CD4-positive, alpha-beta T cell treated with Interleukin-15 for 1 hour (primary cell): ENCODE results near the gene SLC29A3.
"Not testable (repeated sequence)": the region's sequence is repeated elsewhere in the genome, so short reads cannot be mapped to it uniquely, and the experiment has no call there.

Source experiments
- DNase-seq: peaks from one replicate; pipeline ENCODE4 v3.0.0-alpha.2; 2020

The SLC29A3 gene

DNA sequence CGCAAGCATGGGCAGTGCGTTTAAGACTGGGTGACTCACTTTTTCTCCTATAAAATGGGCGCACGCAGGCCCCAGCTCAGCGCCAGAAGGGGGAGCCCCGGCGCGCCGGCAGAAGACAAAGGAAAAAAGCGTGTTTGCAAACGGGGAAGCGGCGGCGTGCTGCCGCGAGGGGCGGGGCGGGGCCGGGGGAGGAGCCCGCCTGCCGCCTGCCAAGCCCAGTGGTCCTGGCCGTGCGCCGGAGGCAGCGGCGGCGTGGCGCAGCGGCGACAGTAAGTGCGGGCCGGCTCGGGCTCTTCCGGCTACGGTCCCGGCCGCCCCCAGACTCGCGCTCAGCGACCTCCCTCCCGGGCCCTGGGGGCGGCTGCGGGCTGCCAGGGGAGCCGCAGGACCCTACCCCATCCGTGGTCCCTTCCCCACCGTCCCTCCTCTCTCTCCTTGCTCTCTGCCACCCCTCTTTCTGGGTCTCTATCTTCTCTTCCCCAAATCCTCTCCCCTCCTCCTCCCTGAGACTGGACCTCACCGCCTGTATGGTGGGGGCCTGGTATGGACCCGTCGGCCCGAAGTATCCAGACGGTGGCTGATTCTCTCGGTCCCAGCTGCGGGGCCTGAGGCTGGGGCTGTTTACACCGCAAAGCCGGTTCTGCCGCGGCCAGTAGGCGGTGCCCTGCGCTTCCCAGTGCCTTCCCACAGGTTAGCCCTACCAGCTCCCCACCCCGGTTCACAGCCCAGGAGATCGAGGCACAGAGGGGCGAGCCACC, at the start of gene SLC29A3:
Gene SLC29A3, plus strand, starts transcription at position 218 of the 758 bp plus-strand sequence. Its CDS starts 51 bp downstream, at position 269.
- DNase-seq = peak; percentile 85

DNA sequence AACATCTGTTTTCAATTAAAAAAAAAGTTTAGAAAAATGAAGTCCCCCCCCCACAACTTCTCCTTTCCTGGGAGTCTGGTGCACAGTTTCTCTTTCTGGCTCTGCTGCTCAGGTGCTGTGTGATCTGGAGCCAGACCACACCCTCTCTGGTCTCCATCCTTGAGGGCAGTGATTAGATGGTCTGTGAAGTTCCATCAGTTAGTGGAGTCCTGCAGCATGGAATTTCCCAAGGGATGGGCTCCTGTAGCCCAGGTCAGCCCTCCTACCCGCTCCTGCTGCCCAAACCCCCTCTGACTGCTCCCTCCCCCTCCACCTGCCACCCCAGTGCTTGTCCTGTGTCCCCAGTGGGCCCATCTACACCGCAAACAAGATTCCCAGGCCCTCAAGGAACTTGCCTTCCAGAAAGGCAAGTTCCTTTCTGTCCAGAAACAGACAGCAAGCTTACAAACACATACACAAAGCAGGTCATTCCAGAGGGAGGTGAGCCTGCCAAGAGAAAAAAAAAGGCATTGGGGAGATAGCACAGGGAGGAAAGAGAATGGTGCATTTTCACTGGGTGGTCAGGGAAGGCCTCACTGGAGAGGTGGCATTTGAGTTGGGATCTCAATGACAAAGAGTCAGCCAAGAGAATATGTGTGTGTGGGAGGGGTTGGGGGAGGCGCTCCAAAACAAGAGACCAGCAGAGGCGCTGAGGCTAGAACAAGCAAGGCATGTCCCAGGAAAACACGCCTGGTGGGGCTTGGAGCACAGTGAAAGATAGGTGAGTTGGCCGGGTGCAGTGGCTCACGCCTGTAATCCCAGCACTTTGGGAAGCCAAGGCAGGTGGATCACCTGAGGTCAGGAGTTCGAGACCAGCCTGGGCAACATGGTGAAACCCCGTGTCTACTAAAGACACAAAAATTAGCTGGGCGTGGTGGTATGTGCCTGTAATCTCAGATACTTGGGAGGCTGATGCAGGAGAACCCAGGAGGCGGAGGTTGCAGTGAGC, 49.5 kb upstream of the SLC29A3 start:
- DNase-seq = no peak

DNA sequence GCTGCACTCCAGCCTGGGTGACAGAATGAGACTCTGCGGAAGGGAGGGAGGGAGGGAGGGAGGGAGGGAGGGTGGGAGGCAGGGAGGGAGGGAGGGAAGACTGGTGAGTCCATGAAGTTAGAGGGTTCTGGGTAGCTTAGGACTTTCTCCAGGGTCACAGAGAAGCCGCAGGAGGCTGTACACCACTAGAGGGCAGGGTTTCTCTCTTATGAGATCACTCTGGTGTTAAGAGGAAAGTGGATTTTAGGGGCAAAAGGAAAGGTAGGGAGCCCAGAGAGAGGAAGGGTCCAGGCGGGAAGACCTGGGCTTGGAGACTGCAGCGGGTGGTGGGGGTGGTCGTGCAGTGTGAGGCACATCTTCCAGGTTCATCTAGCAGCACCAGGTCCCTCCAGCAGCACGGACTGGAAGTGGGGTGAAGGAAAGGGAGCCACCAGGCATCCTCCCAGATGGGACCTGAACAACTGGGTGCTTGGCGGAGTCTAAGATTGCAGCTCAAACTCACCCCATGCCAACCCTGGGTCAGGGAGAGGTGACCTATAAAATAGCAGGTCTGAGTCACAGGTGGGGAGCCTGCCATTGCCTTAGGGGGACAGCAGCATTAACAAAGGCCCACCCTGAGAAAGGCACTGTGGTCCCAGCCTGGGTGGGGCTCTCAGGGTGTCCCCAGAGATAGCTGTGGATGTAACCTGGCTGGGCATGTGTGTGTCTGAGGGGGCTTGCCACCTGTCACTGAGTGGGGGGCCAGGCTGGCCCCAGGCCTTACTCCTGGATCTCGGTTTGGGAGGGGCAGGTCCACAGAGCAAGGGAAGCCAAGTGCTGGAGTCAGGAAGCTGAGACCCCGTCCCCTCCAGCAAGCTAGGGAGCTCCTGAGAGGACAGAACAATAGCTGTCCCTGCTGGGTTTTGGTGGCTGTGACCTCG, 48.5 kb upstream of the SLC29A3 start:
- DNase-seq = no peak

GRCh38 chr10:71271662-71272055, 47.4 kb upstream of the SLC29A3 start:
- no peak for DNase-seq

- no peak for DNase-seq
Observed at GRCh38 chr10:71272056-71272771, 46.8 kb upstream of the SLC29A3 start.

GRCh38 chr10:71272974-71273373, 46.1 kb upstream of the SLC29A3 start:
- DNase-seq = not testable (repeated sequence)

- no peak for DNase-seq
Observed at GRCh38 chr10:71273506-71273905, 45.6 kb upstream of the SLC29A3 start.

GRCh38 chr10:71274901-71275796, 43.9 kb upstream of the SLC29A3 start:
- no peak for DNase-seq

GRCh38 chr10:71276873-71277272, 42.2 kb upstream of the SLC29A3 start:
- no peak for DNase-seq

DNA sequence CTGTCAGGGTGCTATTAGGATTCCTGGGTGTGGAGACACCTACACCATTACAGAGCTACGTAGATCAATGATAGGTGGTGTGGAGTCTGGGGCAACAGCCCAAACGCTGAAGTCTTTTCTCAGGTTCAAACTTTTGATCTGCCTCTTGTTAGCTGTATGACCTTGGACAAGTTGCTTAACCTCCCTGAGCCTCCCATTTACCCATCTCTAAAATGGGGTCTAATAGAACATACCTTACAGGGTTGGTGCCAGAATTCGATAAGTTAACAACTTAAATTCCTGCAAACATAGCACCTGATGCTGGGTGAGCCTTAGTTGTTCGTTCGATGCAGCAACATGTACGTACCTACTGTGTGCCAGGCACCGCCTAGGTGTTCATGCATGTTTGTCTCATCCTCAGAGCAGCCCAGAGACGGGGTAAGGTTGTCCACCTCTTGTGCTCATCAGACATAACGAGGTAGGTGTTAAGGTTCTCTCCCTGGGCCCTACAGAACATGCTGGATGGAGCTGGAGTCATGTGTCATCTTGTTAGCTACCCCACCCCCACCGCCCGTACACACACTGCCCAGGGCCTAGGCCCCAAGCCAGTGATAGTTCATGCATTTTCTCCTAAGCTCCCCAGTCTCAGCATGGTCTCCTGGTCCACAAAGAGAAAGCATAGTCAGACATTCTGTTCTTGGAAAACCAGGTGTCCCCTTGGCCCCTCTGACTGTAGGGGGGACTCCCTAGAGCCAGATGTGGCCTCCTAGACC, 41.0 kb upstream of the SLC29A3 start:
- DNase-seq = no peak

GRCh38 chr10:71278691-71279588, 40.1 kb upstream of the SLC29A3 start:
- no peak for DNase-seq

GRCh38 chr10:71279590-71280170, 39.4 kb upstream of the SLC29A3 start:
- DNase-seq = no peak

GRCh38 chr10:71280216-71280615, 38.8 kb upstream of the SLC29A3 start:
- DNase-seq = no peak

DNA sequence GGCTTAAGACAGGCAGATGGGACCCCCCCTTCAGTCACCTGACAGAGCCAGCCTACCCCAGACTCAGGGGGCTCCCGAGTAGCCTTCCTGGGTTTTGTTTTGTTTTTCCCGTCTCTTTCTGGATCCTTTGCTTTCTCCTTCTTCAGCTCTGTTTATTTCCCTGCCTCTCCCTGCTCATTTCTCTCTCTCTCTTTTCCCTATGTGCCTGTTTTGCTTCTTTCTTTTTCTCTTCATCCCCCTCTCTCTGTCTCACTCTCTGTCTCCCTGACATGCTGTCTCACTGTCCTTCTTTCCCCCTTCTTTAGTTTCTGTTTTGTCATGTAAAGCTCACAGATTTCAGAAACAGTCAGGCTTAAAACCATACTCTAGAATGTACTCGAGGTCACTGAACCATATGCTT, 38.2 kb upstream of the SLC29A3 start:
- DNase-seq = no peak

GRCh38 chr10:71281646-71282322, 37.3 kb upstream of the SLC29A3 start:
- DNase-seq = no peak

DNA sequence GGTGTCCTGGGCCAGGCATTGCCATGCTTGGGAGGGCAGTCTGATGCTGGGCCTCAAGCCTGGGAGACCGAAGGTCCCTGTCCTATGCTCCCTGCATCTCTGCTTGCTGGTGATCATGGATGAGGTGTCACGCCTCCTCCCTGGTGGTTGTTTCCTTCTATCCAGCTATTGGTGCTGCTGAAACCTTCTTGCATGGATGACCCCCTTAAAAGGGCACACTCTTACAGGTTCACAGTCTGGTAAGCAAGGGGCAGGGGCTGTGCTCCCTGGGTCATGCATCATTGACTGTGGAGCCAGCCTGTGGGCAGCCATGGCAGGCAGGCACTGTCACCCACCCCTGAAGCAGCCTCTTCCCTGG, 36.8 kb upstream of the SLC29A3 start:
- no peak for DNase-seq

DNA sequence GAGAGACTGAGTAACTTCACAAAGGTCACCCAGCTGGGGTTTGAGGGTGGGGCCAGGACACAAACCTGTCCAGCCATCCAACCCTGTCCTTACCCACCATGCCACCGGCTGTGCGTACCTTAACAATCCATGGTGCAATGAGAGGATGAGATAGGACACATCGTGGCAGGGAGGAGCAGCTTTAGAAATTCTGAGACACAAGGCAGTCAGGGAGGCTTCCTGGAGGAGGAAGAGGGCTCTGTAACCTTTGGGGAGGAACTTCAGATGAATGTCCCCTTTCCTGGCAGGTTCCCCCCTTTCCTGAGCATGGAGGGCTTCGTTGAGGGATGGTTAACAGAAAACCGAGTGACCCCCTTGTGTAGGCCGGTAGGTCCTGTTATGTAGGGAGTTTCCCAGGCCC, 35.6 kb upstream of the SLC29A3 start:
- no peak for DNase-seq

- DNase-seq = no peak
Observed at GRCh38 chr10:71283876-71284275, 35.2 kb upstream of the SLC29A3 start.
